ENCODE measurements around the gene CEP85.

The CEP85 gene

GRCh38 chr1:26317612-26318337 lies 83.8 kb downstream of the CEP85 start, which contains the start of gene CD52:
CD52 (plus strand) TSS chr1:26317958; CDS start chr1:26318018, 60 bp downstream.
- no peak for DNase-seq

GRCh38 chr1:26318338-26319064 lies 84.5 kb downstream of the CEP85 start:
- DNase-seq = no peak

- no peak for DNase-seq
Measured at GRCh38 chr1:26320896-26321295, 86.9 kb downstream of the CEP85 start.

- peak; percentile 78 for DNase-seq
Measured at GRCh38 chr1:26321315-26322041, 87.5 kb downstream of the CEP85 start.

GRCh38 chr1:26322042-26322331 lies 88.0 kb downstream of the CEP85 start:
- no peak for DNase-seq

- no peak for DNase-seq
Measured at GRCh38 chr1:26323382-26323781, 89.4 kb downstream of the CEP85 start.

- DNase-seq = no peak
Measured at GRCh38 chr1:26324550-26324949, 90.5 kb downstream of the CEP85 start.

GRCh38 chr1:26327956-26328362 lies 94.0 kb downstream of the CEP85 start:
- DNase-seq = no peak

Data from fibroblast of skin of abdomen (primary cell).